CD4-positive, alpha-beta T cell treated with Interleukin-6 at 100 ng/mL for 8 hours (primary cell): ENCODE measurements around the gene ATP4B.

ENCODE experiments used
- DNase-seq: peaks from one replicate; pipeline ENCODE4 v3.0.0-alpha.2; 2020; ENCODE audit warnings: mixed read lengths, low spot score

ATP4B gene

GRCh38 chr13:113656831-113657671 is 947 bp downstream of the ATP4B start:
- DNase-seq: no peak

DNA sequence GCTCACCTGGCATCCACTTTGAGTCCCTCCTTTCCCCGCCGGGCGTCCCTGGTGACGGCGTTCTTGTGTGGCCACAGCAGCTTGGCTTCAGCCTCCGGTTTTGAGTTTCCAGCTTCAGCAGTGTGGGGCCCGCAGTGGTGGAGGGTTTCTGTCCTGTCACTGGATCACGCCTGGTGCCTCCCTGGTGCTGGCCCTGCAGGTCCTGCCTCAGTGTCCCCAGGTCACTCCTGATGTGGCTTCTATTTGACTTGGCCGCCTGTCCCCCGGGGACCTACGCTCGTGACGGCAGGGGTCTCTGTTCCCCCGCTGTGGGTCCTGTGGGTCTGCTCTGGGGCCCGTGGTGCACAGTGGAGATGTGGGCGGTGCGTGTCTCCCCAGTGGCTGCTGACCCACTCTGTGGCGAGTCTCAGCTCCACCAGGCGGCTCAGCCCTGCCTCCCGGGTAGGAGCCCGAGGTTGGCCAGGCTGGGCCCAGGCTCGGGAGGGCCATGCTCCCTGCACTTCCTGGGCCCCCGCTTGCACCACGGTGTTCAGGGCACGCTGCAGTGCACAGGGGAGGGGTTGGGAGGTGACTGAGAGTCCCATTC is 1.9 kb downstream of the ATP4B start:
- DNase-seq: no peak

GRCh38 chr13:113655346-113656002 is 2.5 kb downstream of the ATP4B start:
- DNase-seq: no peak

DNA sequence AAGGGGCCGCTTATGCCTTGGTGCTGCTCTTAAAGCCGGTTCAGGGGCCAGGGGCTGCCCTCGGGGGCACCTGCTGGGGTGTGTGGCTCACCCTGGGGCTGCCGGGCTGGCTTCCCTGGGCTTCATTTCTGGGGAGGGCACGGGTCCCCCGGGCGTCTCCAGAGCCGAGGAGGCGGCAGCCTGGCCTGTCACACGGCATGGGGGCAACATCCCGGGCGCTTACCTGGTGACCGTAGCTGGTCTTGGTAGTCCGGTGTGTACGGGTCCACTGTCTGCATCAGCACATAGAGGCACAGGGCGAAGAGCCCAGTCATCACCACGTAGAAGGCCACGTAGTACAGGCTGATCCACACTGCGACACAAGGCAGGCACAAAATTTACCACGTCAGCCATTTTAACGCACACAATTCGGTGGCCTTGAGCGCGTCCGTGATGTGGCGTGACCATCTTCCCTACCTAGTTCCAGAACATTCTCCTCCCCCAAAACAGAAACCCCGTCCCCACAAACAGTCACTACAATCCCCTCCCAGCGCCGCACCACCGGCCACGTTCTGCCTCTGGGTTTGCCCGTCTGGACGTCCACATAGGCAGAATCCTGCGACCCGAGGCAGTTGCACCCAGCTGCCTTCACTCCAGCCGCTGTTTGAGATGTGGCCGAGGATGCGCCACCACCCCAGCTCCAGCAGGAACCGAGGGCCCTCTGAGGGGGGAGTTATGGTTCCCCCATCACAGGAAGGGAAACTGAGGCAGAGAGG is 3.2 kb downstream of the ATP4B start:
- DNase-seq: no peak

DNA sequence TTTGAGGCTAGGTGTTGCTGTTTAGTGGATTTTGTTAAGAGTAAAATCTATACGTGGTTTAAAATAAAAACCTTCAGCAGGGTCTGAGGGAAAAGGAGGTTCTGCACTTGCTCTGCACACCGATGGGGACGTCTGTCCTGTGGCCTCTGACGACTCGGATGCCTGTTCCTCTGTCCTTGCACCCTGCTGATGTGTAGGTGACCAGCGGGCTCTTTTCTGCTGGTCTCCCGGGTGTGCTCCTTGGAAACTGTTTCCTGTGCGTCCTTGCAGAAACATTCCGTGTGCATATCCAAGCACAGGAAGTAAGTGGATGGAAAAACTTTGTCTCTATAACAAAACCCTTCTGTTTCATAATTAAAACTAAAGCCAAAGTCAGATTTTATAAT is 3.8 kb downstream of the ATP4B start:
- no peak for DNase-seq

- no peak for DNase-seq
These were observed 4.5 kb downstream of the ATP4B start for GRCh38 chr13:113653264-113654174.

DNA sequence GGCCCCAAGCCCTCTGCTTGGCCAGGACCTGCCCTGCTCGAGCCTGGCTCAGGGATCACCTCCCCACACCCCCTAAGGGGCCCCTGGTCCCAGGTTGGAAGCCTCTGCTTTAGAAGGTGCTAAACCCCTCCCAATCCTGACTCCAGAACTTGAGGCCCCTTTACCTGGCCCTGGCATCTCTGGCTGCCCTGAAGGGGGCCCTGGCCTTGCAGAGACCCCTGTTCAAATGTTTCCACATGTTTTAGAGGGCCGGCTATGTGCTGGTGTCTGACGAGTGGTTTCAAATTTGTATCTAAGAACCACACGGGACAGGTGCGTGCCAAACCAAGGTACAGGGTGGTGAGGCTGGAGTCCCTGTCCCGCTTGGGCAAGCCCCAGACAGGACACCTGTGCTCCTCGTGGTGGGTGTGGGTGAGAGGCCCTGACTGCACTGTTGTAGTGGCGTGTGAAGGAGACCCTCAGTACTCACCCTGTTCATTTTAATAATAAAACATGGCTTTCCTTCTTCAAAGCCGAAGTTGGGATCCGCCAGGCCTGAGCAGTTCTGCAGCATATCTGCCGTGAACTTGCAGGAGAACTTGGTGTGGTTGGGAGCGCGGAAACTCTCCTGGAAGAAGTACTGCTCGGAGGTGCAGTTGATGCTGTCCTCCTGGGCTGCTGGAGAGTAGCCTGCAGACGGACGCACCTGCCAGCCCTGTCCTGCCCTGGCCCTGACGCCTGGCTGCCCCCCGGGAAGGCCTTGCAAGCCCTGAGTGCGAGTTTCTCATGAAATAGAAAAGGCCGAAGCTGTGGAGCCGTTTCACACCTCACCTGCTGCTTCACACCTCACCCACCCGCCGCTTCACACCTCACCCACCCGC is 5.4 kb downstream of the ATP4B start:
- DNase-seq: no peak

DNA sequence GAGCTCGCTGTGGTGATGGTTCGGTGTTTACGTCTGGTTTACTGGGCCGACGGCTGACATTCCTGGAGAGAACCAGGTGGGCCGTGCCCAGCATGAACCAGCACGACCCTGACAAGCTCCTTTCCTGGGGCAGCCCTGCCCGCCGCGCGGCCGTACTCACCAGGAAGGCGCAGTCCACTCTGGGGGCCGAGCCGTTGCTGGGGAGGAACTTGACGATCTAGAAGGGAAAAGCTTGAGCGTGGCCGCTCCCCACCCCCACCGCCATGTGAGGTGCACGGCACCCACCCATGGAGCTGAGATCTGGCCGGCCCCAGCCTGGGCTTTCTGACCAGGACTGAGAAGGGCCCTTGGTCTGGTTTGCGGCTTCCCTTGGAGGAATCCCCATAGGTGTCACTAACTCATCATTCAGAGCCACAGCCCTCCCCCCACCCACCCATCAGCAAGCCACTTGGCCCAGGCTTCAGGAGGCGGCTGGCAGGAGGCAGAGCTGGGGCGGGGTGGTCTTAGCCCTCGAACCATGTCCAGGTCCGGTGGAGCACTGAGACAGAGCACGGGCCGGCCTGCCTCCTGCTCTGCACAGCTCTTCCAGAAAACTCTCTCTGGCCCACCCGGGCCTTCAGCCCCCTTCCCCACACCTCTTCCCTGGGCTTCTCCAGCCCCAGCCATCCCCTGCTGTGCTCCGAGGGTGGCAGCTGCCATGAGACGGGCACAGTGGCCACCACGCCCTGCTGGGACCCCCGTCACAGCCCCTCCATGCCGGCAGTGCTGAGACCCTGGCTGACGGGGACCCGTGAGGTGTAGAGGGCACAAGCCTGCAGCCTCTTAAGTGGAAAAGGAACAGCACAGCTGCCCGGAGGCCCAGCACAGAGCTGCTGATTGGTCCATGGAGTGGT is 6.2 kb downstream of the ATP4B start:
- no peak for DNase-seq

GRCh38 chr13:113650731-113651148 is 7.3 kb downstream of the ATP4B start:
- DNase-seq: no peak

GRCh38 chr13:113650275-113650674 is 7.7 kb downstream of the ATP4B start:
- DNase-seq: no peak

GRCh38 chr13:113649212-113649611 is 8.8 kb downstream of the ATP4B start:
- no peak for DNase-seq

DNA sequence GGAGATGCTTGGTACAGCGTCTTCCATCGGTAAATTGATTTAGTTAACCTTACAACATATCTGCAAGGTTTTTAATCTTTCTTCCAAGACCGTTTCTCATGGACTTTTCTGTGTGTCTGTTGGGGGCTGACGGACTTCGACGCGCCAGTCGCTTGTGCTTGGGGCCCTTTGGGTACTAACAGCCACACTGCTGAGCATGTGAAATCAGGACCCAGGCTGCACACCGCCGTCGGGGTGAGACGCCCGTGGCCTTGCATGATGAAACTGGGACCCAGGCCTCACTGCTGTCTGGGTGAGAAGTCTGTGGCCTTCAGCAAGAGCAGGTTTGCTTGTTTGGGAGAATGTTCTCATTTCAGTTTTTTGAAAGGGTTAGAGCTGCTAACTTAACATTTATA is 9.8 kb downstream of the ATP4B start:
- DNase-seq: no peak

- DNase-seq: no peak
These were observed 10.4 kb downstream of the ATP4B start for GRCh38 chr13:113647351-113648215.

DNA sequence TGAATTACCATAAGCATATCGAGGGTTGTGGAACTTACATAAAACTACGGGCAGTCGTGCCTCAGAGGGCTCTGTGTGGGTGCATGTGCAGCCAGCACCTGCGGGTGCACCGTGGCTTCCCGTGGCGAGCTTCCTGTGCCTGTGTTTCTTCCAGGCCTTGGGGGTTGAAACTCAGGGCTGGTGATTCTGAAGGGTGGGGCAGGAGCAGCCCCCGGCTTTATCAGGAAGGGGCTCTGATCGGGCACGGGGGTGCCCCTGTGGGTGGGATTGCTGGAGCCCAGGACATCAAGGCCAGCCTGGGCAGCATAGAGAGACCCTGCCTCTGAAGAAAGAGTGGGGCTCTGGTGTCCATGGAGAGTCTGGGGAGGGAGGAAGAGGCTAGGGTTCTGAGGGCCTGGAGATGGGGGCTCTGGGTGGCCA is 11.1 kb downstream of the ATP4B start:
- no peak for DNase-seq

DNA sequence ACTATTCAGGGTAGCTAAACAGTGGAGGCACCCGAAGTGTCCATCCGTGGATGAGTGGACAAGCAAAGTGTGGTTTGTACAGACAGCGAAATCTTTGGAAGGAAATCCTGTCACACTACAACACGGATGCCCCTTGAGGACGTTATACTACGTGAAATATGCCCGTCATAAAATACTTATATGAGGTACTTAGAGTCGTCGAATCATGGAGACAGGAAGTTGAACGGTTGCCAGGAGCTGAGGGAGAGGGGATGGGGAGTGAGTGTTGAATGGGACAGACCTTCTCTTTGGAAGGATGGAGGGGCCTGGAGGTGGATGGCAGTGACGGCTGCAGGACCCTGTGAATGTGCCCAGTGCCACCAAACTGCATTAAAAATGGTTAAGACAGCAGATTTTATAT is 11.6 kb downstream of the ATP4B start:
- no peak for DNase-seq

GRCh38 chr13:113645329-113645728 is 12.7 kb downstream of the ATP4B start:
- DNase-seq: no peak

- no peak for DNase-seq
These were observed 13.2 kb downstream of the ATP4B start for GRCh38 chr13:113644800-113645199.

DNA sequence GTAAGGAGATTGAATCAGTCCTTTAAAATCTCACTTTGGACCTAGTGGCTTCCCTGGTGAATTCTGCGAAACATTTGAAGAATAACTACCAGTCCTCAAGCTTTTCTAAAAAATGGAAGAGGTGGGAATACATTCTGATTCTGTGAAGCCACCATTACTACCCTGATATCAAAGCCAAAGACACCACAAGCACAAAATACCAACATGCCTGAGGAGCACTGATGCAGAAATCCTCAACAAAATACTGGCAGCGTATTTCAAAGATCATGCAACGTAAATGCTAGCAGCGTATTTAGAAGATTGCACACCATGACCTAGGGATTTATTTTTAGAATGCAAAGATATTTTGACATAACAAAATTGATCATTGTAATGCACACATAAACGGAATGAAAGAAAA is 14.4 kb downstream of the ATP4B start:
- no peak for DNase-seq
